Epithelial cell of esophagus (primary cell): ENCODE measurements around the gene IGSF8.
"Not testable (repeated sequence)": the region's sequence is repeated elsewhere in the genome, so short reads cannot be mapped to it uniquely, and the experiment has no call there.

ENCODE experiments used
- DNase-seq: peaks from one replicate; pipeline ENCODE4 v3.0.0; 2010; ENCODE audit warnings: low read depth
- H3K4me3 ChIP-seq: 2 replicates; pipeline ENCODE4 v1.5.1; 2011; ENCODE audit warnings: mild to moderate bottlenecking, low read length, control low read depth
- TF ChIP-seq, protein P1 (sequence below): IDR thresholded peaks from 2 replicates; pipeline ENCODE4 v1.5.1; 2011; ENCODE audit warnings: low read depth, mild to moderate bottlenecking, low read length, control low read depth, inconsistent platforms; ENCODE audit not compliant: insufficient read depth; ENCODE audit errors: missing control alignments

IGSF8 gene

DNA sequence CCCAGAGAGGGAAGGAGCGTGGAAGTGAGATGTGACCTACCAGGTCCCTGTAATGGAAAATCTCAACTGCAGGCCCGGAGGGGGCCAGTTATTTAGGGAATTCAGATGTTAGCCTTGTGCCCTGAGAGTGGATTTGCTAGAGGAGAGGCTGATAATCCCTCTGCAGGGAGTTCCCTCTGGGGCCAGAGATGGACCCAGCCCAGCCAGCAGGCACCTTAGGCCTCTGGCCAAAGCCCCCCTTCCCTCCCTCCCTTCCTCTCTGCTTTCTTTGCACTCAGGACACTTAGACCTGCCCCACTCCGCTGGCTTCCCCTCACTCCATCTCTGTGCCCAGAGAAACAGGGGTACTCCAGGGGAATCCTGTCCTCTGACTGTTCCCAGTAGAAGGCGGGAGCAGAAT, 15.7 kb upstream of the IGSF8 start:
- TF ChIP-seq, protein P1, sequence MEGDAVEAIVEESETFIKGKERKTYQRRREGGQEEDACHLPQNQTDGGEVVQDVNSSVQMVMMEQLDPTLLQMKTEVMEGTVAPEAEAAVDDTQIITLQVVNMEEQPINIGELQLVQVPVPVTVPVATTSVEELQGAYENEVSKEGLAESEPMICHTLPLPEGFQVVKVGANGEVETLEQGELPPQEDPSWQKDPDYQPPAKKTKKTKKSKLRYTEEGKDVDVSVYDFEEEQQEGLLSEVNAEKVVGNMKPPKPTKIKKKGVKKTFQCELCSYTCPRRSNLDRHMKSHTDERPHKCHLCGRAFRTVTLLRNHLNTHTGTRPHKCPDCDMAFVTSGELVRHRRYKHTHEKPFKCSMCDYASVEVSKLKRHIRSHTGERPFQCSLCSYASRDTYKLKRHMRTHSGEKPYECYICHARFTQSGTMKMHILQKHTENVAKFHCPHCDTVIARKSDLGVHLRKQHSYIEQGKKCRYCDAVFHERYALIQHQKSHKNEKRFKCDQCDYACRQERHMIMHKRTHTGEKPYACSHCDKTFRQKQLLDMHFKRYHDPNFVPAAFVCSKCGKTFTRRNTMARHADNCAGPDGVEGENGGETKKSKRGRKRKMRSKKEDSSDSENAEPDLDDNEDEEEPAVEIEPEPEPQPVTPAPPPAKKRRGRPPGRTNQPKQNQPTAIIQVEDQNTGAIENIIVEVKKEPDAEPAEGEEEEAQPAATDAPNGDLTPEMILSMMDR: no peak
- no peak for DNase-seq
- H3K4me3 ChIP-seq: no peak overlapping the region

DNA sequence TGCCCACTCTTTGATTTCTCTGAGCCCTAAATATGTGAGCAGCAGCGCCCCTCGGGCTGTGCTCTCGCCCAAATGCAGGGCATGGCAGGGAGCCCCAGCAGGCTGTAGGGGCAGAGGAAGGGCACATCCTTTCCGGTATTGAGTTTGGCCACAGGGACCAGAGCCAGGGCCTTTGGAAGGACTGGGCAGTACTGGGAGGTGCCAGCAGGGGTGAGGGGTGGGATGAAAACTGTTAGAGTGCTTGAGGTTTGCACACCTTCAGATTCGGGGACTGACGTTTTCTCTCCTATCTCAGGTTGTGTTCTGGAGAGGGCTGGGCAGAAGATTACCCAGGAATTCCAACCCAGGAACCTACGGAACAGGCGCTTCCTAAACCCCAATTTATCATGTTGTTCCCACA, 15.0 kb upstream of the IGSF8 start:
- DNase-seq: no peak
- TF ChIP-seq, protein P1: no peak
- no peak overlapping the region for H3K4me3 ChIP-seq

DNA sequence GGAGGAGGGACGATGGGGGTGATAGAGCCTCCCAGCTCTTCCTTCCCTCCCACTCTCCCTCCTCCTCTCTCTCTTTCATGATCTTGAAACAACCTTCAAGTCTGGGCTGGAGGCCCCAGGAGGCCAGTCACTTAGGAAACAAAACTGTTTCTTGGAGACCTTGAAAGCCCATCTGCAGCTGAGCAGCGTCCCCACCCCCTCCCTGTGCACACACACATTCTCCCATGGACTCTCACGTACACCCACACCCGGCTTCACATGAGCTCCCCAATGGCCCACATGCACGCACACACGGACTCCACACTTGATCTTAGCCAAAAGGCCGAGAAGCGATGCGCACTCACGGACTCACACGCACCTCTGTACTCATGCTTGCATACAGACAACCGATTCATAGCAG, 13.9 kb upstream of the IGSF8 start:
- no peak for DNase-seq

DNA sequence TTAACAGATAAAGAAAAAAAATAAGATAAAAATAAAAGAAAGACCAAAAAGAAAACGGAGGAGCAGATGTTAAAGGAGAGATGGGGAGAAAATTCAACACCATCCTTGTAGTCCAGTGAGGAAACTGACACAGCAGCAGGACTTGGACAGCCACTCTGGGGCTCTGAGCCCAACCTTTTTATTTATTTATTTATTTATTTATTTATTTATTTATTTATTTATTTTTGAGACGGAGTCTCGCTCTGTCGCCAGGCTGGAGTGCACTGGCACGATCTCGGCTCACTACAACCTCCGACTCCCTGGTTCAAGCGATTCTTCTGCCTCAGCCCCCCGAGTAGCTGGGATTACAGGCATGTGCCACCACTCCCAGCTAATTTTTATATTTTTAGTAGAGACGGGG, 13.0 kb upstream of the IGSF8 start:
- not testable (repeated sequence) for H3K4me3 ChIP-seq, DNase-seq

More for the DNA sequence above, 13.9 kb upstream of the IGSF8 start:
- TF ChIP-seq, protein P1: no peak
- H3K4me3 ChIP-seq: no peak overlapping the region

DNA sequence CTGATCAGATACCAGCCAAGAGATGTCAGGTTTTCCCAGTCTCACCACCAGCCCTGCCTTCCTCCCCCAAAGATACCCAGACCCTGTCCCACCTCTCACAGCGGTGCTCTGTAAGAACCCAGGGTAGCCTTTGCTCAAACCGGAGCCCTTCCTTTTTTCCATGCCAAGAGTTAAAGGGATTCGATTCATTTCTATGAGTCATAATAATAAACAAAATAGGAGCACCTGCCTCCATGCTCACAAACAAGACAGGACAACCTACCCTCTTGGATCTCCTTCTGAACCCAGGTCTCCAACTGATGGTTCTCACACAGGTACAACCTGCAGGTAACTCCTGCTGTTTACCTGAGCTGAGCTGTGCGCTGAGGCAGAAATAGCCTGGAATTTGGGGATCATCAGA, 11.3 kb upstream of the IGSF8 start:
- DNase-seq: peak; percentile 32
- TF ChIP-seq, protein P1: no peak

GRCh38 chr1:160108888-160109662, 10.7 kb upstream of the IGSF8 start:
- H3K4me3 ChIP-seq: no peak overlapping the region
- TF ChIP-seq, protein P1: peak; percentile 46
- peak; percentile 60 for DNase-seq

More for the DNA sequence above, 11.3 kb upstream of the IGSF8 start:
- H3K4me3 ChIP-seq: no peak overlapping the region

DNA sequence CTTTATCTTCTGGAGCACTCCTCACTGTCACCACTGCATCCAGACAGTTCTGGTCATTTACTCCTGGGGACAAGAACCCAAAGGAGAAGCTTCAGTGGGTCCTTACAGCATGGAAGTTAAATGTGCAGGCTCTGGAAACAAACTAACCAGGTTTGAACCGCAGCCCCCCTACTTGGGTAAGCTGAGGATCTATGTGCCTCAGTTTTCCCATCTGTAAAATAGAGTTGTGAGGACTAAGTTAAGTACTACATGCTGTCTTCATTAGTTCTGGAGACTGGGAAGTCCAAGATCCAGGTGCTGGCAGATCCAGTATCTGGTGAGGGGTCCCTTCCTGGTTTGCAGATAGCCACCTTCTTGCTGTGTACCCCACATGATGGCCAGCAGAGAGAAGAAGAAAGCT, 9.1 kb upstream of the IGSF8 start:
- DNase-seq: no peak
- TF ChIP-seq, protein P1: no peak

More for the DNA sequence above, 9.1 kb upstream of the IGSF8 start:
- H3K4me3 ChIP-seq: no peak overlapping the region
